ENCODE results near the gene TARS2.

TARS2 gene

DNA sequence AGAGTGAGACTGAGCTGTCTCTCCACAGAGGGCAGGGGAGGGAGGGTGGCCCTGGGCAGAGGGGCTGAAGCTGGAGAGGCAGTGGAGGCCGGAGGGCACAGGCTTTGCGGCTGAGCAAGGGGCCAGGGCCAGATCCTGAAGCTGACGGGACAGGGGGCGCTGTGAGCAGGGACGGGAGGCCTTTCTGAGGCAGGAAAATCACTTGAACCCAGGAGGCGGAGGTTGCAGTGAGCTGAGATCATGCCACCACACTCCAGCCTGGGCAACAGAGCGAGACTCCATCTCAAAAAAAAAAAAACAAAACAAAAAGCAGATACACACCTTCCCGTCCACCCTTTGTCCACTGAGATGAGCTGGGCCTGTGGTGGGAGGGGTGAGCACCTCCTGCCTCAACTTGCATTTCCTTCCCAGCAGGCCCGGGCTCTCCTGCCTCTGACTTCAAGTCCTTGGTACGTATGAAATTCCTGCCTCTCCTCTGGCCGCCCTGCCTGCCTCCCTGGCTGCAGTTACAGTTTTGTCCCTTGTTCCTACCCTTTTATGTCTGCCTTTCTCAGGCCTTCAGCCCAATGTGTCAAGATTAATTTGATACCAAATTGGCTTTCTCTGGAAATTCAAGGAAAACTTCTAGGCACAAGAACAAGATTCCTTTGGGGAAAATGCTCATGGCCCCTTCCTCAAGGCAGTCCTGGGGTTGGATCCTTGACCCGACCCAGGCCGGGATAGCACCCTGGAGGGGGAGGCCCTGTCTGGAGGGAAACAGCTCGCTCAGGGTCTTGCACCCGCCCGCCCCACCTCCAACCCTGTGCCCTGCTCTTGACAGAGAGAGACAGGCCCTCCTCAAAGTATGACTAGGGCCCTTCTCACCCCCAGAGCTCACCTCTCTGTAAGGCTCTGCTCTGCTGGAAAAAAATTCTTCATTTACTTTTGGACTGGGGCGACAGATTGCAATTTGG lies 50.8 kb downstream of the TARS2 start:
- Histone ChIP-seq H3K9me3 (ENCODE audit: control insufficient read depth in 2 of 2, low read length in 2 of 2) (no peaks in the 10 kb centered on the region), H3K4me3 (ENCODE audit: low read length in 2 of 2) (peak overlapping the region in 1 of 2 donors; percentile 8), H3K4me1 (ENCODE audit: control insufficient read depth, insufficient read depth, low read length) (peaks cover 30% of the 10 kb centered on the region), H3K9ac (ENCODE audit: low read length in 2 of 2) (peak overlapping the region; percentile 21 to 28), H3K27ac (ENCODE audit: low read length) (peak overlapping the region; percentile 53), H3K36me3 (ENCODE audit: control insufficient read depth in 2 of 2, insufficient read depth in 2 of 2, low read length in 2 of 2) (no peaks in the 10 kb centered on the region), H3K27me3 (ENCODE audit: control insufficient read depth in 1 of 2, insufficient read depth in 2 of 2, low read length in 2 of 2) (no peaks in the 10 kb centered on the region)

GRCh38 chr1:150543500-150544143 lies 56.4 kb downstream of the TARS2 start:
- H3K36me3 ChIP-seq (ENCODE audit: control insufficient read depth in 2 of 2, insufficient read depth in 2 of 2, low read length in 2 of 2): no peaks in the 10 kb centered on the region
- peaks cover 4% of the 10 kb centered on the region for H3K4me1 ChIP-seq (ENCODE audit: control insufficient read depth, insufficient read depth, low read length)
- peak overlapping the region; percentile 55 for H3K27ac ChIP-seq (ENCODE audit: low read length)
- no peaks in the 10 kb centered on the region for H3K27me3 ChIP-seq (ENCODE audit: control insufficient read depth in 1 of 2, insufficient read depth in 2 of 2, low read length in 2 of 2)
- H3K9me3 ChIP-seq (ENCODE audit: control insufficient read depth in 2 of 2, low read length in 2 of 2): no peaks in the 10 kb centered on the region
- H3K9ac ChIP-seq (ENCODE audit: low read length in 2 of 2): no peak overlapping the region
- H3K4me3 ChIP-seq (ENCODE audit: low read length in 2 of 2): peak overlapping the region in 1 of 2 donors; percentile 44

DNA sequence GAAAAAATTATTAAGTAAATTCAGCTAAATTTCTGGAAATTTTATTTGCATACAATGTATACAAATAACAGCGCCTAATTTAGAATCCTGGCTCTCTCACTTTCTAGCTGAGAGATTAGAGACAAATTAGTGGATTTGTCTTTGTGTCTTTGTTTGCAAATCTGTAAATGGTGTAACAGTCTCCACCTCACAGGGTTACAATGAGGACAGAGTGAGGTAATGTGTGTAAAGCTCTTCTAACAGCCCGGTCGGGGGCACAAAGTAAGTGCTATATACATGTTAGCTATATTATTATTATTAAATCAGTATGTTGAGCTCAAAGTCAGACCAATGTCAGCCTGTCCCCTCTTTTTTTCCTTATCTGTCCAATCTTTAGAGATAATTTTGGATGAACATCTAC lies 57.0 kb downstream of the TARS2 start:
- H3K9ac ChIP-seq (ENCODE audit: low read length in 2 of 2): no peak overlapping the region
- H3K36me3 ChIP-seq (ENCODE audit: control insufficient read depth in 2 of 2, insufficient read depth in 2 of 2, low read length in 2 of 2): no peaks in the 10 kb centered on the region
- H3K4me3 ChIP-seq (ENCODE audit: low read length in 2 of 2): no peak overlapping the region
- no peaks in the 10 kb centered on the region for H3K27me3 ChIP-seq (ENCODE audit: control insufficient read depth in 1 of 2, insufficient read depth in 2 of 2, low read length in 2 of 2)
- H3K27ac ChIP-seq (ENCODE audit: low read length): no peak overlapping the region
- H3K9me3 ChIP-seq (ENCODE audit: control insufficient read depth in 2 of 2, low read length in 2 of 2): no peaks in the 10 kb centered on the region
- peaks cover 5% of the 10 kb centered on the region for H3K4me1 ChIP-seq (ENCODE audit: control insufficient read depth, insufficient read depth, low read length)

DNA sequence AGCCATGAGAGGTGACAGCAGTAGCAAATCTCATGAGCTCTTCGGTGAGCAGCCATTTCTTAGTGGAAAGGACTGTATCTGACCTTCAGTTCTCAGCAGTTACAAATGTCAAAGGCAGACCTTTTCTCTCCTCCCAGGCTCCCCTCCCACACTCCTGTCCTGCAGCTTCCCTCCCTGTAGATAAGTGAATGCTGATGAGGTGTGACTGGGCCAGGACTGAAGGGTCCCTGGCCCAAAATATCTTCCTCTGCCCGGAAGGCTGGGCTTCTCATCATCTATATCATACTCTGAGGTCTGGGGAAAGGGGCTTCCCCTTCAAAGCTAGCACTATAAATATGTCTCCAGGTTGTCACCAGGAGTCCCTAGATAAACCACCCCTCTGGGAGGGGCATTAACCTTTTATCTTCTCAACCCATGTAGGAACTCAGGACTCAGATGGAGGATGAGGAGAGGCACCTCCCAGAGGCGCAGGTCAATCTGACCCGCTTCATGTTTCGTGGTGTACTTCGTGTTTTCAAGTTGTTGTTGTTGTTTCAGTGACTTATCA lies 58.3 kb downstream of the TARS2 start:
- Histone ChIP-seq H3K36me3 (ENCODE audit: control insufficient read depth in 2 of 2, insufficient read depth in 2 of 2, low read length in 2 of 2) (no peaks in the 10 kb centered on the region), H3K4me3 (ENCODE audit: low read length in 2 of 2) (no peak overlapping the region), H3K9ac (ENCODE audit: low read length in 2 of 2) (no peak overlapping the region), H3K27ac (ENCODE audit: low read length) (no peak overlapping the region), H3K9me3 (ENCODE audit: control insufficient read depth in 2 of 2, low read length in 2 of 2) (no peaks in the 10 kb centered on the region), H3K4me1 (ENCODE audit: control insufficient read depth, insufficient read depth, low read length) (peaks cover 16% of the 10 kb centered on the region), H3K27me3 (ENCODE audit: control insufficient read depth in 1 of 2, insufficient read depth in 2 of 2, low read length in 2 of 2) (no peaks in the 10 kb centered on the region)

DNA sequence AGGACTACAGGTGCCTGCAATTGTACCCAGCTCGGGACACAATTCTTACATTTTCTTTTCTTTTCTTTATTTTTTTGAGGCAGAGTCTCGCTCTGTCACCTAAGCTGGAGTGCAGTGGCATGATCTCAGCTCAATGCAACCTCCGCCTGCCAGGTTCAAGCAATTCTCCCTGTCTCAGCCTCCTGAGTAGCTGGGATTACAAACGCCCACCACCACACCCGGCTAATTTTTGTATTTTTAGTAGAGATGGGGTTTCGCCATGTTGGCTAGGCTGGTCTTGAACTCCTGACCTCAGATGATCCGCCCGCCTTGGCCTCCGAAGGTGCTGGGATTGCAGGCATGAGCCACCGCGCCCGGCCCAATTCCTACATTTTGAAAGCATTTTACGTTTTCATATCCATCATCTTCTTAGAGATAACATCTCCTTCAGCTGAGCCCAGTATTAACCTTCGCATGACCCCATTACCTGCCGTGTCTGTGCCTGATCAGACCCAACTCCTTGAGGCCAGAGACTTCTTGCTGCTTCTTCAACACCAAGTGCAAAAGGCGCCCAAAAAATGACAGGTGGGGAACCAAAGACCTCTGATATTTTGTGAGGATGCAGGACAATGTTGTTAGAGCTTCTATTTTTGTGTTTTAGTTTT lies 59.2 kb downstream of the TARS2 start:
- Histone ChIP-seq H3K4me1 (ENCODE audit: control insufficient read depth, insufficient read depth, low read length) (peaks cover 21% of the 10 kb centered on the region), H3K9me3 (ENCODE audit: control insufficient read depth in 2 of 2, low read length in 2 of 2) (no peaks in the 10 kb centered on the region), H3K27me3 (ENCODE audit: control insufficient read depth in 1 of 2, insufficient read depth in 2 of 2, low read length in 2 of 2) (no peaks in the 10 kb centered on the region), H3K4me3 (ENCODE audit: low read length in 2 of 2) (no peak overlapping the region), H3K36me3 (ENCODE audit: control insufficient read depth in 2 of 2, insufficient read depth in 2 of 2, low read length in 2 of 2) (no peaks in the 10 kb centered on the region), H3K9ac (ENCODE audit: low read length in 2 of 2) (no peak overlapping the region), H3K27ac (ENCODE audit: low read length) (peak overlapping the region; percentile 6)

GRCh38 chr1:150548324-150548631 lies 61.1 kb downstream of the TARS2 start:
- Histone ChIP-seq H3K9ac (ENCODE audit: low read length in 2 of 2) (peak overlapping the region; percentile 55 to 71), H3K36me3 (ENCODE audit: control insufficient read depth in 2 of 2, insufficient read depth in 2 of 2, low read length in 2 of 2) (no peaks in the 10 kb centered on the region), H3K4me1 (ENCODE audit: control insufficient read depth, insufficient read depth, low read length) (peaks cover 37% of the 10 kb centered on the region), H3K27ac (ENCODE audit: low read length) (peak overlapping the region; percentile 64), H3K27me3 (ENCODE audit: control insufficient read depth in 1 of 2, insufficient read depth in 2 of 2, low read length in 2 of 2) (no peaks in the 10 kb centered on the region), H3K4me3 (ENCODE audit: low read length in 2 of 2) (peak overlapping the region; percentile 50 to 77), H3K9me3 (ENCODE audit: control insufficient read depth in 2 of 2, low read length in 2 of 2) (no peaks in the 10 kb centered on the region)

DNA sequence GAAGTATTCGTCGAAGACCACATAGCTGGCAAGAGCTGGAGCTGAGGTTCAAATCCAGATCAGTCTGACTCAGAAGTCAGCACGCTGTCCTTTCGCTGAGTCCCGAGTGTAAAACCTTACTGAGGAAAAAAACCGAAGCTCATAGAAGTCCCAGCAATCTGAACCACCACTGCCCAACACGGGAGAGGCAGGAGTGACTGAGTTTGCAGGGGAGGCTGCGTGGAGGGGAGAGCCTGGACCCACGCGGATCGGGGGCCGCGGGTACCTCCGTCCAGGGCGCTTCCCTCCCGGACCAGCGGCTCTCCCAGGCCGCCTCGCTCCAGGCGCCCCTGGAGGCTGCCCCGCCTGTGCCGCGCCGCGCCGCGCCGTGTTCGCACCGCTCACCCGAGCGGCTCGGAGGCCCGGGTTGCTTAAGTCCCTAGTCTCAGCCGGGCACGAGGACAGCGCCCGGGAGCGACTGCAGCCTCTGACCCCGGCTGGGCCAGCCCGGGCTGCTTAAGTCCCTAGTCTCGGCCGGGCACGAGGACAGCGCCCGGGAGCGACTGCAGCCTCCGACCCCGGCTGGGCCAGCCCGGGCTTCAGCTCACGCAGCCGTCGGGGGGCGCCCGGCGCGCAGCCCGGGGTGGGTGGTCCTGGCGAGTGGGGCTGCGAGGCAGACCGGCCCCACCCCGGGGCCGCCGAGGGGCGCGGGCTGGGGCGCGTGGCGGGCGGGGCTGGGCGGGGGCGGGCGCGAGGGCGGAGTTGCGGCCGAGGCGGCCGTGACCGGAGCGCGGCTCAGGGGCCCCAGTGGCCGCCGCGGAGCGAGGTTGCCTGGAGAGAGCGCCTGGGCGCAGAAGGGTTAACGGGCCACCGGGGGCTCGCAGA lies 61.6 kb downstream of the TARS2 start, which contains the start of gene ADAMTSL4:
Gene ADAMTSL4, plus strand, starts transcription at position 777 of the 864 bp plus-strand sequence. CDS start 2,881 bp downstream, outside the sequence.
- H3K4me1 ChIP-seq (ENCODE audit: control insufficient read depth, insufficient read depth, low read length): peaks cover 42% of the 10 kb centered on the region
- peak within 1 kb of the TSS; percentile 73 to 76 for H3K9ac ChIP-seq (ENCODE audit: low read length in 2 of 2)
- H3K9me3 ChIP-seq (ENCODE audit: control insufficient read depth in 2 of 2, low read length in 2 of 2): no peaks in the 10 kb centered on the region
- no peaks in the 10 kb centered on the region for H3K36me3 ChIP-seq (ENCODE audit: control insufficient read depth in 2 of 2, insufficient read depth in 2 of 2, low read length in 2 of 2)
- H3K27me3 ChIP-seq (ENCODE audit: control insufficient read depth in 1 of 2, insufficient read depth in 2 of 2, low read length in 2 of 2): no peaks in the 10 kb centered on the region
- peak within 1 kb of the TSS; percentile 58 to 77 for H3K4me3 ChIP-seq (ENCODE audit: low read length in 2 of 2)
- peak within 1 kb of the TSS; percentile 84 for H3K27ac ChIP-seq (ENCODE audit: low read length)

- peaks cover 42% of the 10 kb centered on the region for H3K4me1 ChIP-seq (ENCODE audit: control insufficient read depth, insufficient read depth, low read length)
- peak overlapping the region; percentile 73 to 76 for H3K9ac ChIP-seq (ENCODE audit: low read length in 2 of 2)
- no peaks in the 10 kb centered on the region for H3K27me3 ChIP-seq (ENCODE audit: control insufficient read depth in 1 of 2, insufficient read depth in 2 of 2, low read length in 2 of 2)
Measured at GRCh38 chr1:150549496-150550221, 62.4 kb downstream of the TARS2 start.

GRCh38 chr1:150550222-150551050 lies 63.2 kb downstream of the TARS2 start:
- peak overlapping the region; percentile 84 for H3K27ac ChIP-seq (ENCODE audit: low read length)
- H3K9ac ChIP-seq (ENCODE audit: low read length in 2 of 2): peak overlapping the region; percentile 50 to 73
- H3K4me1 ChIP-seq (ENCODE audit: control insufficient read depth, insufficient read depth, low read length): peaks cover 42% of the 10 kb centered on the region
- no peaks in the 10 kb centered on the region for H3K27me3 ChIP-seq (ENCODE audit: control insufficient read depth in 1 of 2, insufficient read depth in 2 of 2, low read length in 2 of 2)
- H3K36me3 ChIP-seq (ENCODE audit: control insufficient read depth in 2 of 2, insufficient read depth in 2 of 2, low read length in 2 of 2): peaks cover 4 to 7% of the 10 kb centered on the region in 2 donors
- H3K4me3 ChIP-seq (ENCODE audit: low read length in 2 of 2): peak overlapping the region; percentile 58 to 75
- H3K9me3 ChIP-seq (ENCODE audit: control insufficient read depth in 2 of 2, low read length in 2 of 2): no peaks in the 10 kb centered on the region

More at GRCh38 chr1:150549496-150550221, 62.4 kb downstream of the TARS2 start:
- H3K36me3 ChIP-seq (ENCODE audit: control insufficient read depth in 2 of 2, insufficient read depth in 2 of 2, low read length in 2 of 2): peaks cover 0 to 4% of the 10 kb centered on the region in 2 donors
- peak overlapping the region; percentile 58 to 75 for H3K4me3 ChIP-seq (ENCODE audit: low read length in 2 of 2)
- H3K27ac ChIP-seq (ENCODE audit: low read length): peak overlapping the region; percentile 84
- H3K9me3 ChIP-seq (ENCODE audit: control insufficient read depth in 2 of 2, low read length in 2 of 2): no peaks in the 10 kb centered on the region

Measured in stomach smooth muscle (tissue), 2 donors.